OCI-LY1 (cell line): ENCODE measurements around the gene CNOT4.
"Not testable (repeated sequence)": the region's sequence is repeated elsewhere in the genome, so short reads cannot be mapped to it uniquely, and the experiment has no call there.

Source experiments
- H2AFZ ChIP-seq: fragments of 200-600 bp; sonication (generic), shearing (Covaris generic); 2 replicates; pipeline ENCODE4 v1.6.0; 2014; ENCODE audit warnings: antibody characterized with exemption, mild to moderate bottlenecking, low read length
- H3F3A ChIP-seq: fragments of 200-600 bp; sonication (generic), shearing (Covaris generic); 2 replicates; pipeline ENCODE4 v1.6.0; 2014; ENCODE audit warnings: mild to moderate bottlenecking, antibody characterized with exemption, low read length, moderate library complexity; ENCODE audit not compliant: insufficient read depth
- H3K27ac ChIP-seq: fragments of 200-600 bp; sonication (generic); 2 replicates; pipeline ENCODE4 v1.5.1; 2014; ENCODE audit warnings: low read length, mixed run types, mild to moderate bottlenecking, low read depth; ENCODE audit not compliant: poor library complexity, severe bottlenecking
- H3K27me3 ChIP-seq: fragments of 200-600 bp; sonication (generic); 2 replicates; pipeline ENCODE4 v1.6.0; 2014; ENCODE audit warnings: antibody characterized with exemption, mild to moderate bottlenecking, low read length, moderate library complexity; ENCODE audit not compliant: insufficient read depth
- H3K36me3 ChIP-seq: fragments of 200-600 bp; sonication (generic); 2 replicates; pipeline ENCODE4 v1.6.1; 2014; ENCODE audit warnings: mild to moderate bottlenecking, antibody characterized with exemption, low read length, moderate library complexity, mixed read lengths; ENCODE audit not compliant: insufficient read depth
- H3K4me1 ChIP-seq: fragments of 200-600 bp; sonication (generic); 2 replicates; pipeline ENCODE4 v1.5.1; 2014; ENCODE audit warnings: mild to moderate bottlenecking, low read length, moderate library complexity; ENCODE audit not compliant: insufficient read depth, severe bottlenecking
- H3K4me2 ChIP-seq: fragments of 200-600 bp; sonication (generic), shearing (Covaris generic); 2 replicates; pipeline ENCODE4 v1.6.1; 2014; ENCODE audit warnings: low read length
- H3K4me3 ChIP-seq: fragments of 200-600 bp; sonication (generic); 2 replicates; pipeline ENCODE4 v1.5.1; 2014; ENCODE audit warnings: low read length, low read depth, mild to moderate bottlenecking, mixed read lengths; ENCODE audit not compliant: poor library complexity, severe bottlenecking
- H3K79me2 ChIP-seq: fragments of 200-600 bp; shearing (Covaris generic); 2 replicates; pipeline ENCODE4 v1.6.1; 2016; ENCODE audit warnings: mixed run types, low read length, mixed read lengths; ENCODE audit not compliant: insufficient read depth
- H3K9ac ChIP-seq: fragments of 200-600 bp; sonication (generic), shearing (Covaris generic); 2 replicates; pipeline ENCODE4 v1.6.1; 2014; ENCODE audit warnings: mild to moderate bottlenecking, low read length, mixed read lengths
- H3K9me2 ChIP-seq: fragments of 200-600 bp; sonication (generic), shearing (Covaris generic); 2 replicates; pipeline ENCODE4 v1.6.1; 2014; ENCODE audit warnings: low read depth, mild to moderate bottlenecking, low read length, mixed read lengths
- H3K9me3 ChIP-seq: fragments of 200-600 bp; shearing (Covaris generic); 2 replicates; pipeline ENCODE4 v1.6.1; 2014; ENCODE audit warnings: low read length, mixed read lengths
- H4K20me1 ChIP-seq: fragments of 200-600 bp; sonication (generic), shearing (Covaris generic); 2 replicates; pipeline ENCODE4 v1.6.0; 2016; ENCODE audit warnings: mild to moderate bottlenecking, low read length; ENCODE audit not compliant: insufficient read depth
- CTCF ChIP-seq: fragments of 200-600 bp; sonication (generic), shearing (Covaris generic); IDR thresholded peaks from 2 replicates; pipeline ENCODE4 v1.5.1; 2017; ENCODE audit warnings: mild to moderate bottlenecking, antibody characterized with exemption, low read length, moderate library complexity, mixed read lengths
- EZH2 ChIP-seq: fragments of 200-600 bp; sonication (generic), shearing (Covaris generic); IDR thresholded peaks from 2 replicates; pipeline ENCODE4 v1.8.0; 2017; ENCODE audit warnings: borderline replicate concordance, mixed run types, mild to moderate bottlenecking, antibody characterized with exemption, low read length, moderate library complexity, mixed read lengths

CNOT4 gene

GRCh38 chr7:135480966-135481597 lies 28.8 kb downstream of the CNOT4 start:
- H3K27ac ChIP-seq, result no peak overlapping the region
- no peak overlapping the region for H2AFZ ChIP-seq
- TF ChIP-seq CTCF (no peak), EZH2 (no peak)
- no peaks in the 10 kb centered on the region for H4K20me1 ChIP-seq
- H3K27me3 ChIP-seq, result no peaks in the 10 kb centered on the region
- no peaks in the 10 kb centered on the region for H3K9me3 ChIP-seq
- no peak overlapping the region for H3K4me3 ChIP-seq
- H3K9me2 ChIP-seq, result no peaks in the 10 kb centered on the region
- no peaks in the 10 kb centered on the region for H3K4me1 ChIP-seq
- no peak overlapping the region for H3K9ac ChIP-seq
- no peaks in the 10 kb centered on the region for H3F3A ChIP-seq
- H3K36me3 ChIP-seq, result peaks cover 22% of the 10 kb centered on the region
- H3K4me2 ChIP-seq, result no peak overlapping the region
- peaks cover 69% of the 10 kb centered on the region for H3K79me2 ChIP-seq

- no peaks in the 10 kb centered on the region for H3K9me2 ChIP-seq
- no peaks in the 10 kb centered on the region for H3K27me3 ChIP-seq
- peaks cover 10% of the 10 kb centered on the region; the same call in 1 of the 2 replicates for H3K36me3 ChIP-seq
- no peaks in the 10 kb centered on the region for H4K20me1 ChIP-seq
- no peak overlapping the region for H2AFZ ChIP-seq
- H3K4me2 ChIP-seq, result no peak overlapping the region
- TF ChIP-seq EZH2 (no peak), CTCF (no peak)
- no peak overlapping the region for H3K27ac ChIP-seq
- H3K9ac ChIP-seq, result no peak overlapping the region
- no peak overlapping the region for H3K4me3 ChIP-seq
- H3F3A ChIP-seq, result no peaks in the 10 kb centered on the region
- H3K79me2 ChIP-seq, result peaks cover 55% of the 10 kb centered on the region
- H3K9me3 ChIP-seq, result no peaks in the 10 kb centered on the region
- H3K4me1 ChIP-seq, result no peaks in the 10 kb centered on the region
Measured at GRCh38 chr7:135475521-135475920, 34.4 kb downstream of the CNOT4 start.

DNA sequence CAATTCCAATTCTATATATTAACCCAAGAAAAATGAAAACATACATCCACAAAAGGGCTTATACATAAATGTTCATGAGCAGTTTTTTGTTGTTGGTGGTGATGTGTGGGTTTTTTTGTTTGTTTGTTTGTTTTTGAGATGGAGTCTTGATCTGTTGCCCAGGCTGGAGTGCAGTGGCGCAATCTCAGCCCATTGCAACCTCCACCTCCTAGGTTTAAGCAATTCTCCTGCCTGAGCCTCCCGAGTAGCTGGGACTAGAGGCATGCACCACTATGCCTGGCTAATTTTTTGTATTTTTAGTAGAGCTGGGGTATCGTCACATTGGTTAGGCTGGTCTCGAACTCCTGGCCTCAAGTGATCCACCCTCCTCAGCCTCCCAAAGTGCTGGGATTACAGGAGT lies 40.2 kb downstream of the CNOT4 start:
- not testable (repeated sequence) for H4K20me1 ChIP-seq, H3K9me2 ChIP-seq
- peaks cover 56% of the 10 kb centered on the region for H3K79me2 ChIP-seq

DNA sequence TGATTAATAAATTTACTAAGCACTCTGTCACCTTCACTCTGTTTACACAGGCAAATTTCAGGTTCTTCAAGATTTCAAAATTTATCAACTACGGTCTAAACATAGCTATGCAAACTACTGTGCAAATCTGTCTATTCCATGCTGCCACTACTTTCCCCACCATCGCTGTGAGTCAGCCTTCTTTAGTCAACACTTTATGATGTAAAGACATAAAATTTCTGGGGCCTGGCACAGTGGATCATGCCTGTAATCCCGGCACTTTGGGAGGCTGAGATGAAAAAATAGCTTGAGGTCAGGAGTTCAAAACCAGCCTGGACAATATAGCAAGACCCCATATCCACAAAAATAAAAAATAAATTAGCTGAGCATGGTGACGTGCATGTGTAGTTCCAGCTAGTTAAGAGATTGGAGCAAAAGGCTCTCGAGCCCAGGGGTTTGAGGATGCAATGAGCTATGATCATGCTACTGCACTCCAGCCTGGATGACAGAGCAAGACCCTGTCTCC lies 42.6 kb downstream of the CNOT4 start:
- H3K27me3 ChIP-seq, result no peaks in the 10 kb centered on the region
- no peak overlapping the region for H3K9ac ChIP-seq
- H3K4me2 ChIP-seq, result no peak overlapping the region
- no peaks in the 10 kb centered on the region for H3K9me3 ChIP-seq
- no peaks in the 10 kb centered on the region for H4K20me1 ChIP-seq
- no peak overlapping the region for H2AFZ ChIP-seq
- no peaks in the 10 kb centered on the region for H3K9me2 ChIP-seq
- no peak overlapping the region for H3K4me3 ChIP-seq
- H3K27ac ChIP-seq, result no peak overlapping the region
- H3F3A ChIP-seq, result no peaks in the 10 kb centered on the region
- H3K4me1 ChIP-seq, result no peaks in the 10 kb centered on the region
- peaks cover 56% of the 10 kb centered on the region for H3K79me2 ChIP-seq
- no peak for TF ChIP-seq CTCF
- TF ChIP-seq EZH2, result no peak
- H3K36me3 ChIP-seq, result peaks cover 3% of the 10 kb centered on the region; the same call in 1 of the 2 replicates

More for the DNA sequence above, 40.2 kb downstream of the CNOT4 start:
- not testable (repeated sequence) for H3K4me3 ChIP-seq, H3K9me3 ChIP-seq, H3K9ac ChIP-seq, H3K4me2 ChIP-seq, H3K27ac ChIP-seq, H3F3A ChIP-seq, H3K36me3 ChIP-seq, H2AFZ ChIP-seq, H3K27me3 ChIP-seq, H3K4me1 ChIP-seq
